Measurements from ENCODE around the gene KRT81.

DNA sequence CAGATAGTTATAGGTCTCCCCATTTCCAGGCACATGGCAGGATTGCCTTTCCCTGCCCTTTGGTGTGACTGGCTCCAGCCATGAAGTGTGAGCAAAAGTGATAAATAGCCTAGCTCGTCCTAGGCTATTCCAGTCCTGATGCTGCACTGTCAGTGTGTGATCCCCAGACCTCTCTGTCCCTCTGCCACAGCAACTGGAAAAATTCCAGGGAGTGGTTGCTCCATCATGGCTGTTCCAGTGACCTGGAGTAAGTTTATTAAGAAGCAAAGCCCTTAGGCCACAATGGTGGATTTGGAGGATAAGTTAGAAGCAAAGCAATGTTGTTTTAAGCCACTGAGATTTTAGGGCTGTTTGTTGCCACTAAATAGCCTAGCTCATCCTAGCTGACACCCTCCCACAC is 39.7 kb upstream of the KRT81 start:
- TF ChIP-seq CTCF (IDR thresholded peaks at IDR 0.05 in 4 of 5, conservative IDR thresholded peaks at IDR 0.05 in 1 of 5) = no peak
- no peak for TF ChIP-seq POLR2A (IDR thresholded peaks at IDR 0.05)
